Measurements from ENCODE around the gene MAGEE2.
"Not testable (repeated sequence)": the region's sequence is repeated elsewhere in the genome, so short reads cannot be mapped to it uniquely, and the experiment has no call there.

MAGEE2 gene
- 0 reads per million in 2 donors for total RNA-seq

GRCh38 chrX:75784680-75785491 is at the start of gene MAGEE2:
Gene MAGEE2 (minus strand): TSS chrX:75785254. CDS start chrX:75785051, 203 bp downstream.
- DNase-seq = no peak

GRCh38 chrX:75786290-75786689 is 1.2 kb upstream of the MAGEE2 start:
- no peak for DNase-seq

GRCh38 chrX:75781611-75782010 is 3.4 kb downstream of the MAGEE2 start:
- DNase-seq = no peak

- not testable (repeated sequence) for DNase-seq
These were observed 17.0 kb downstream of the MAGEE2 start for GRCh38 chrX:75768063-75768462.

GRCh38 chrX:75748431-75748830 is 36.6 kb downstream of the MAGEE2 start:
- no peak for DNase-seq

GRCh38 chrX:75746891-75747639 is 38.0 kb downstream of the MAGEE2 start:
- DNase-seq = no peak

All from T-helper 9 cell (primary cell).